HEK293 (cell line): Measurements from ENCODE around the gene ASTN2.

ENCODE experiments used
- CTCF ChIP-seq: fragments of 450-650 bp; formaldehyde crosslinking; IDR thresholded peaks from 2 replicates; pipeline ENCODE4 v1.5.1; 2016; ENCODE audit warnings: missing biosample characterization, missing genetic modification characterization
- ZNF157 ChIP-seq: fragments of 450-650 bp; formaldehyde crosslinking; IDR thresholded peaks from 2 replicates; pipeline ENCODE4 v1.5.1; 2016; ENCODE audit warnings: missing biosample characterization, missing genetic modification characterization
- ZNF274 ChIP-seq, 2 experiments: fragments of 200-500 bp in 1 of 2; fragments of 450-650 bp in 1 of 2; sonication (Bioruptor generic) in 1 of 2; formaldehyde crosslinking in 1 of 2; IDR thresholded peaks; 2 replicates each; pipeline versions ENCODE4 v1.5.1 to v1.6.1; 2014 to 2016; ENCODE audit warnings: borderline replicate concordance in 1 of 2, inconsistent platforms in 1 of 2, low read length in 1 of 2, missing biosample characterization in 1 of 2, missing genetic modification characterization in 1 of 2

DNA sequence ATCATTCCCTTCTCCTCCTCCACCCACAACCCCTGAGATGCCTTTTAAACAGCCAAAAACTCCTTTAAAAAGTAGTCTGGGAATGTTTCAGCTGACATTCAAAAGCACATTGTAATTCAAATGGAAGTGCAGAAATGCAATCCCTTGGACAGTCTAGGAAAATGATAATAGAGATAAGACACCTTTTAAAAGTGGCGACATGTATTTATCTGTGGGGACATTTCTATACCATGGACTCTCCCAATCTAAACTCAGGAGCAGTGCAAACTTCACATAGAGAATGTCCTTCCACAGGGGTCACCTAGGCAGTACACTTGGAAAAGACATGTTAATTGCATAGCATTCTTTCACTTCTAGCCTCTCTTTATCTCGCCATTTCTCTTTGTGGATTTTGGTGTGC, 694.7 kb downstream of the ASTN2 start:
- TF ChIP-seq CTCF (tag by site-specific recombination) = no peak
- TF ChIP-seq ZNF157 (tag by site-specific recombination) = no peak
- no peak for TF ChIP-seq ZNF274 (IDR thresholded peaks at IDR 0.05; ENCODE audit: low read length)
- TF ChIP-seq ZNF274 (tag by site-specific recombination; IDR thresholded peaks at IDR 0.05; ENCODE audit: borderline replicate concordance) = no peak
